Measurements from ENCODE around the gene HSPH1. TPM values are rescaled to one million over a fixed set of nuclear protein-coding genes. Genes with fewer than 3 reads are reported as not detected.
"Not testable (repeated sequence)": the region's sequence is repeated elsewhere in the genome, so short reads cannot be mapped to it uniquely, and the experiment has no call there.

Gene HSPH1
- total RNA-seq, 6 experiments from 2014 or later: 94.6 to 153 (median 104) TPM

- no peaks in the 10 kb centered on the region for H3K36me3 Mint-ChIP-seq (ENCODE audit: low read depth)
- H3K4me1 Mint-ChIP-seq (ENCODE audit: low read depth): no peaks in the 10 kb centered on the region
- TF ChIP-seq, protein P1, sequence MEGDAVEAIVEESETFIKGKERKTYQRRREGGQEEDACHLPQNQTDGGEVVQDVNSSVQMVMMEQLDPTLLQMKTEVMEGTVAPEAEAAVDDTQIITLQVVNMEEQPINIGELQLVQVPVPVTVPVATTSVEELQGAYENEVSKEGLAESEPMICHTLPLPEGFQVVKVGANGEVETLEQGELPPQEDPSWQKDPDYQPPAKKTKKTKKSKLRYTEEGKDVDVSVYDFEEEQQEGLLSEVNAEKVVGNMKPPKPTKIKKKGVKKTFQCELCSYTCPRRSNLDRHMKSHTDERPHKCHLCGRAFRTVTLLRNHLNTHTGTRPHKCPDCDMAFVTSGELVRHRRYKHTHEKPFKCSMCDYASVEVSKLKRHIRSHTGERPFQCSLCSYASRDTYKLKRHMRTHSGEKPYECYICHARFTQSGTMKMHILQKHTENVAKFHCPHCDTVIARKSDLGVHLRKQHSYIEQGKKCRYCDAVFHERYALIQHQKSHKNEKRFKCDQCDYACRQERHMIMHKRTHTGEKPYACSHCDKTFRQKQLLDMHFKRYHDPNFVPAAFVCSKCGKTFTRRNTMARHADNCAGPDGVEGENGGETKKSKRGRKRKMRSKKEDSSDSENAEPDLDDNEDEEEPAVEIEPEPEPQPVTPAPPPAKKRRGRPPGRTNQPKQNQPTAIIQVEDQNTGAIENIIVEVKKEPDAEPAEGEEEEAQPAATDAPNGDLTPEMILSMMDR (IDR thresholded peaks at IDR 0.05): no peak
- no peak overlapping the region for H3K27ac Mint-ChIP-seq
- no peak for DNase-seq
- peaks cover 9% of the 10 kb centered on the region for H3K27me3 Mint-ChIP-seq (ENCODE audit: insufficient read depth)
- no peak overlapping the region for H3K4me3 Mint-ChIP-seq
- no peaks in the 10 kb centered on the region for H3K9me3 Mint-ChIP-seq
Measured at GRCh38 chr13:31184981-31185645, 23.4 kb upstream of the HSPH1 start.

GRCh38 chr13:31184451-31184850 lies 22.7 kb upstream of the HSPH1 start:
- H3K27me3 Mint-ChIP-seq (ENCODE audit: insufficient read depth): peaks cover 9% of the 10 kb centered on the region
- H3K9me3 Mint-ChIP-seq: no peaks in the 10 kb centered on the region
- TF ChIP-seq, protein P1 (IDR thresholded peaks at IDR 0.05): no peak
- H3K36me3 Mint-ChIP-seq (ENCODE audit: low read depth): no peaks in the 10 kb centered on the region
- no peak overlapping the region for H3K27ac Mint-ChIP-seq
- H3K4me1 Mint-ChIP-seq (ENCODE audit: low read depth): no peaks in the 10 kb centered on the region
- no peak overlapping the region for H3K4me3 Mint-ChIP-seq
- DNase-seq: no peak

GRCh38 chr13:31182987-31183386 lies 21.3 kb upstream of the HSPH1 start:
- H3K27ac Mint-ChIP-seq: no peak overlapping the region
- TF ChIP-seq, protein P1 (IDR thresholded peaks at IDR 0.05): no peak
- H3K36me3 Mint-ChIP-seq (ENCODE audit: low read depth): peaks cover 3% of the 10 kb centered on the region; the same call in 1 of the 2 replicates
- peaks cover 7% of the 10 kb centered on the region for H3K27me3 Mint-ChIP-seq (ENCODE audit: insufficient read depth)
- 0 out of 2 replicates have a peak, but pooled peaks cover 2% of the 10 kb centered on the region for H3K9me3 Mint-ChIP-seq
- H3K4me1 Mint-ChIP-seq (ENCODE audit: low read depth): no peaks in the 10 kb centered on the region
- H3K4me3 Mint-ChIP-seq: no peak overlapping the region
- no peak for DNase-seq

- H3K9me3 Mint-ChIP-seq: peaks cover 9% of the 10 kb centered on the region; the same call in 1 of the 2 replicates
- H3K27ac Mint-ChIP-seq: no peak overlapping the region
- no peak overlapping the region for H3K4me3 Mint-ChIP-seq
- H3K27me3 Mint-ChIP-seq (ENCODE audit: insufficient read depth): peaks cover 4% of the 10 kb centered on the region
- no peaks in the 10 kb centered on the region for H3K4me1 Mint-ChIP-seq (ENCODE audit: low read depth)
- peaks cover 4% of the 10 kb centered on the region; the same call in 1 of the 2 replicates for H3K36me3 Mint-ChIP-seq (ENCODE audit: low read depth)
- TF ChIP-seq, protein P1 (IDR thresholded peaks at IDR 0.05): no peak
- DNase-seq: no peak
Measured at GRCh38 chr13:31179754-31180153, 18.1 kb upstream of the HSPH1 start.

DNA sequence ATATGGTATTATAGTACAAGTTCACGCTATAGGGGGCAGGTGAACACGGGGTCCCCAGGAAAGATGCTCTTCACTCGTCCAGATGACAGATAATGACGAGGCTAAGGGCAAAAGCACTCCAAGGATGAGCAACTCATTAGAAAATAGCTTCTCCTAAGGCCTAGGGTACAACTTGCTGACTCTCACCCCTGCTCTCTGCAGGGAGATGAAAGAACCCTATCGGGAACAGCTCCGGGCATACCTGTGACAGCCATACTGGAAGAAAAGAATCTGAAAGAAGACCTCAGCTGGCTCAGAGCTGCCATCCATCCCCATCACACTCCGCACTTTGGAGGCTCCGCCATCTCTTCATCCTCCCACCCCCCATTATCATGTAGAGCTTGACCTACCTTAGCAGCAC lies 17.5 kb upstream of the HSPH1 start:
- Mint-ChIP-seq H3K4me3 (no peak overlapping the region), H3K9me3 (peaks cover 9% of the 10 kb centered on the region; the same call in 1 of the 2 replicates), H3K27me3 (ENCODE audit: insufficient read depth) (peaks cover 4% of the 10 kb centered on the region), H3K36me3 (ENCODE audit: low read depth) (peaks cover 4% of the 10 kb centered on the region; the same call in 1 of the 2 replicates), H3K4me1 (ENCODE audit: low read depth) (no peaks in the 10 kb centered on the region), H3K27ac (no peak overlapping the region)
- TF ChIP-seq, protein P1 (IDR thresholded peaks at IDR 0.05): no peak
- DNase-seq: no peak

GRCh38 chr13:31177813-31178495 lies 16.2 kb upstream of the HSPH1 start:
- H3K9me3 Mint-ChIP-seq; H3K27me3 Mint-ChIP-seq (ENCODE audit: insufficient read depth): not testable (repeated sequence)

More at GRCh38 chr13:31177813-31178495, 16.2 kb upstream of the HSPH1 start:
- H3K27ac Mint-ChIP-seq; H3K4me1 Mint-ChIP-seq (ENCODE audit: low read depth); H3K4me3 Mint-ChIP-seq; DNase-seq; H3K36me3 Mint-ChIP-seq (ENCODE audit: low read depth): not testable (repeated sequence)

Data from HFFc6 (cell line).